Central memory CD8-positive, alpha-beta T cell (primary cell): Measurements from ENCODE around the gene UBXN4.

Experiments used
- ATAC-seq: fragments of 150-1000 bp; cut with Tn5 transposase; replicated peaks from 2 replicates; pipeline ENCODE4 v1.10.0; 2022; ENCODE audit warnings: mild to moderate bottlenecking, moderate FRiP score, moderate number of reproducible peaks; ENCODE audit not compliant: poor library complexity, severe bottlenecking; ENCODE audit errors: extremely low read depth
- DNase-seq, 2 donors: peaks; one replicate each; pipeline ENCODE4 v3.0.0; 2021; ENCODE audit warnings: low spot score in 2 of 2
- H3K27ac Mint-ChIP-seq: one replicate; pipeline ENCODE4 v1.8.0; 2022; ENCODE audit warnings: low read depth, mild to moderate bottlenecking, moderate library complexity, mixed read lengths
- H3K27me3 Mint-ChIP-seq: one replicate; pipeline ENCODE4 v1.8.0; 2022; ENCODE audit warnings: mixed read lengths
- H3K36me3 Mint-ChIP-seq: one replicate; pipeline ENCODE4 v1.8.0; 2022; ENCODE audit warnings: mild to moderate bottlenecking, moderate library complexity, mixed read lengths; ENCODE audit not compliant: insufficient read depth
- H3K4me1 Mint-ChIP-seq: one replicate; pipeline ENCODE4 v1.8.0; 2022; ENCODE audit warnings: mixed read lengths
- H3K4me3 Mint-ChIP-seq: one replicate; pipeline ENCODE4 v1.8.0; 2022; ENCODE audit warnings: mild to moderate bottlenecking, moderate library complexity, mixed read lengths
- H3K9me3 Mint-ChIP-seq: one replicate; pipeline ENCODE4 v1.8.0; 2022; ENCODE audit warnings: mixed read lengths

The UBXN4 gene

DNA sequence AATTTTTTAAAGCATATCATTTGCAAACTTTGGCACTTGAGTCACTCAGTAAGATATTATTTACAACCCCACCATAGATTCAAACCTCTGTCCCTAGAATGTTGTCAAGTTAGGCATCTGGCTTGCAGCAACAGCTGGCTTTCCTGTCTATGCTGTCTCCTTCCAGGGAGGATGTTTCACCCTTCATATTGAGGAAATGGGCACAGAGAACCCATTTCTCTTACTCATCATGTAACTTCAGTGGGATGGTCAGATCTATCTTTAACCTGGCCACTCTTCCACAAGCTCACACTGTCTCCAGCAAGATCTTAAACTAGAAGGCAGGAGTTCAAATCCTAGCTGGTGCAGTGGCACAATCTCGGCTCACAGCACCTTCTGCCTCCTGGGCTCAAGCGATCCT lies 79.5 kb downstream of the UBXN4 start:
- H3K27ac Mint-ChIP-seq: no peak overlapping the region
- DNase-seq: no peak
- H3K9me3 Mint-ChIP-seq: peaks cover 7% of the 10 kb centered on the region
- peaks cover 6% of the 10 kb centered on the region for H3K4me1 Mint-ChIP-seq
- no peaks in the 10 kb centered on the region for H3K27me3 Mint-ChIP-seq
- ATAC-seq: no peak
- no peak overlapping the region for H3K4me3 Mint-ChIP-seq
- H3K36me3 Mint-ChIP-seq: no peaks in the 10 kb centered on the region

DNA sequence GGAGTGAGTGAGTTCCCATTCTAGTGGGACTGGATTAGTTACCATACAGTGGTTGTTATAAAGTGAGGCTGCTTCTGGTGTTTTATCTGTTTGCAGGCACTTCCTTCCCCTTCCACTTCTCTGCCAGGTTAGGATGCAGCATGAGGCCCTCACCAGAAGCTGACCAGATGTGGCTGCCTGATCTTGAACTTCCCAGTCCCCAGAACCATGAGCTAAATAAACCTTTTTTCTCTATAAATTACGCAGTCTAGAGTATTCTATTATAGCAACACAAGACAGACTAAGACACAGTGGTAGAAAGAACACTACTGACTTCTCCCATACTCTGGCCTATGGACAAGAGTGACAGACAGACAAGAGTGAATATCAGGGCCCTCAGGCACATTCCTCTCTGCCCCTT lies 81.2 kb downstream of the UBXN4 start:
- Mint-ChIP-seq H3K27ac (no peak overlapping the region), H3K27me3 (no peaks in the 10 kb centered on the region), H3K36me3 (no peaks in the 10 kb centered on the region), H3K4me3 (no peak overlapping the region), H3K9me3 (peaks cover 7% of the 10 kb centered on the region), H3K4me1 (peaks cover 6% of the 10 kb centered on the region)
- ATAC-seq (no peak), DNase-seq (no peak)

GRCh38 chr2:135825131-135825530 lies 83.5 kb downstream of the UBXN4 start:
- H3K27me3 Mint-ChIP-seq: no peaks in the 10 kb centered on the region
- ATAC-seq: no peak
- H3K4me3 Mint-ChIP-seq: no peak overlapping the region
- H3K36me3 Mint-ChIP-seq: no peaks in the 10 kb centered on the region
- peaks cover 5% of the 10 kb centered on the region for H3K4me1 Mint-ChIP-seq
- H3K27ac Mint-ChIP-seq: no peak overlapping the region
- H3K9me3 Mint-ChIP-seq: peaks cover 7% of the 10 kb centered on the region
- DNase-seq: no peak

DNA sequence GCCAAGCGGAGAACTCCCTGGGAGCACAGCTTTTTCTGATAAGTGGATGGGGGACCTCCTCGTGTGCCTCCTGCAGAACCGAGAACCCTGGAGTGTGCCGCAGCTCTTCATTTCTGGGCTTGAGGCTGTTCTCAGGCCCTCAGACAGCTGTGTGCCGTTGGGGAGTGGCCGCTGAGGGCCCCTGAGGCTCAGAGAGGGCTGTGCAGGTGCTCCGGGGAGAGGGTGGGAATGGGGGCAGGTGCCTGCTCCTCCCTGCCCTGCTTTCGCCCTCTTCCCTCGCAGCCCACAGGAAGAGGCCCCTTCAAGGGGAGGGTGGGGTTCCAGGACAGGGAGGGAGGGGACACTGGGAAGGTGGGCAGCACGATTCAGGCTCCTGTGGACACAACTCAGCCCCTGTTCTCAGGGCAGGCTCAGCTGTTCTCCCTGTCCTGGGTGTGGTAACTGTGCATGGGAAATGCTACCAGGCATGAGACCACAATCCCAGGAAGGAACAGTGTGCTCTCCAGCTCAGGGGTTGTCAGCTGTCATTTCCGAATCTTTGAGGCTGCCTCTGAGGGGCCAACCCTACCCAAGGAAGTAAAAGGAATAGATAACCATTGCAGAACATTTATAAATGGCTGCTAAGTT lies 84.0 kb downstream of the UBXN4 start:
- H3K27ac Mint-ChIP-seq: no peak overlapping the region
- H3K36me3 Mint-ChIP-seq: no peaks in the 10 kb centered on the region
- ATAC-seq (no peak), DNase-seq (no peak)
- H3K4me1 Mint-ChIP-seq: no peaks in the 10 kb centered on the region
- H3K4me3 Mint-ChIP-seq: no peak overlapping the region
- peaks cover 7% of the 10 kb centered on the region for H3K9me3 Mint-ChIP-seq
- H3K27me3 Mint-ChIP-seq: no peaks in the 10 kb centered on the region

DNA sequence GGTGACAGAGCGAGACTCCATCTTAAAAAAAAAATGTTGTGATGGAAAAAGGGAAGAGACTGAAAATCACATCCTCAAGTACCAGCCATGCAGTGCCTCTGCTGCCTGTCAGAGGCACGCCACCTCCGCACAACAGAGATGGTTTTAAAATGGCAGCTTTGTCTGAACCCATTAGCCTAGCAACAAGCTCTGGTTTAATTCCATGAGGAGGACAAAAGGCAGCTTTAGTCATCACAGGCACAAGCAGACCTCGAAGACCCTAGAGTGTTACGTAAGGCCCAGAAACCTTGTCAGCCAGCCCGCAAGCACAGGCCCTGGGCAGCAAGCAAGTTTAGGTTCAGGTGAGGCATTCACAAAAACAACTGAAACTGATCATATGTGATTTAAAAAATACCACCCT lies 84.9 kb downstream of the UBXN4 start:
- DNase-seq: no peak
- no peak overlapping the region for H3K27ac Mint-ChIP-seq
- peaks cover 7% of the 10 kb centered on the region for H3K9me3 Mint-ChIP-seq
- no peaks in the 10 kb centered on the region for H3K36me3 Mint-ChIP-seq
- H3K4me1 Mint-ChIP-seq: no peaks in the 10 kb centered on the region
- no peak overlapping the region for H3K4me3 Mint-ChIP-seq
- H3K27me3 Mint-ChIP-seq: no peaks in the 10 kb centered on the region
- ATAC-seq: no peak

DNA sequence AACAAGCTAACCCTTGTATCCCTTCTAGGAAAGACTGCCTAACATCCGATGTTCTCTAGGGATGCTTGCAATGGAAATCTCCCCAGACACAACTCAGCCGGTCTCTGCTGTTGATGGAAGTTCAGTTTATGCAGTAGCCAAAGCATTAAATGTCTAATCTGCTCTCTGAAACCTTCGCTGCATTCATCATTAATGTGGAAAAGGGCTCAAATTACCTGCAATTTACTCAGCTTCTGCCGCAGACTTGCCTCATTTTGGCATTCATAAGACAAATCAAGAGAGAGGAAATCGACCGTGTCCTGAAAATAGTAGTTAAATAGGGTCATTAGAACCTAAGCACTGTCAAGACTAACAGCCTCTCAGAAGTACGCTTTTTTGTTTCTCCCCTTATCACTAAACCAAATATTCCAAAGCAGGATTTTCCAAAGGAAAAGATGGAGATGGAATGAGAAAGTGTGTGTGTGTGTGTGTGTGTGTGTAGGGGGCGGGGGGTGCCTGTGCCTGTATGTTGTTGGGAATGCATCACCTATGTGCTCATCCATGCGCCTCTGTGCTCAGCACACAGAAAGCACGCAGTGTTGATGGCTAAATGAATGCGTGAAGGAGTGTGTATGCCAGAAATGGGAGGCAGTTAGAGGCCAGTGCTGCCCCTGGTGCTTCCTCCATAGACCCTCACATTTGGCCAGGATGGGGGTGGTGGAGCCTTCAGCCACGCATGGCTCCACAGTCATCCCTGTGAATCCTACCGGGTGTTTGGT lies 87.9 kb downstream of the UBXN4 start:
- no peak for ATAC-seq
- Mint-ChIP-seq H3K4me1 (no peaks in the 10 kb centered on the region), H3K27me3 (no peaks in the 10 kb centered on the region), H3K27ac (no peak overlapping the region), H3K36me3 (peaks cover 2% of the 10 kb centered on the region), H3K4me3 (no peak overlapping the region), H3K9me3 (no peaks in the 10 kb centered on the region)
- no peak for DNase-seq

DNA sequence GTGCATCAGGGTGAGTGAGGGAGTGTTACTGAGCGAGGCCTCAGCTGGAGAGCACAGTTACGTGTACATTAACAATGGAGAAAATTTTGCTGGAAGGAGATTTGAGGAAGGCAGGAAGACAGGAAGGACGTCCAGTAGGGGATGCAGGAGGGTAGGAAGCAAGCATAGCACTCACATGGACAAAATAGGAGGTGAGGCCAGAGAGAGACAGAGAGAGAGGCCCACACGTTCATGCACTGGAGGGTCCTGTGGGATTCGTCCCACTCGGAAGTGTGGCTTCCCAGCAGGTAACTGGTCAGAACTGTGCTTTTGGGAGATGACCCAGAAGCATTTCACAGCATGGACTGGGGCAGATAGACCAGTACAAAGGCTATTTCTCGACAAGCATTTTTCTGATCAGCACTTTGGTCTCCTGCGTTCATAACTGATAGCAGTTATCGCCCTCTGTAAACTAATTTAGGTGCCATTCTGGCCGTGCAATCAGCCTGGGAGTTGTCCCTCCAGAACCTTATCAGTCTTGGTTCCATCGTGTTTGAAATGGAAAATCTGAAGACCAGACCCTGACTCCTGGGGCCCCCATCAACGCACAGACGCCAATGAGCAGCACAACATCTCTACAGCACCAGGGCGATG lies 89.6 kb downstream of the UBXN4 start:
- Mint-ChIP-seq H3K27me3 (no peaks in the 10 kb centered on the region), H3K9me3 (no peaks in the 10 kb centered on the region), H3K27ac (no peak overlapping the region), H3K4me3 (no peak overlapping the region), H3K4me1 (no peaks in the 10 kb centered on the region), H3K36me3 (peaks cover 2% of the 10 kb centered on the region)
- ATAC-seq: no peak
- no peak for DNase-seq

DNA sequence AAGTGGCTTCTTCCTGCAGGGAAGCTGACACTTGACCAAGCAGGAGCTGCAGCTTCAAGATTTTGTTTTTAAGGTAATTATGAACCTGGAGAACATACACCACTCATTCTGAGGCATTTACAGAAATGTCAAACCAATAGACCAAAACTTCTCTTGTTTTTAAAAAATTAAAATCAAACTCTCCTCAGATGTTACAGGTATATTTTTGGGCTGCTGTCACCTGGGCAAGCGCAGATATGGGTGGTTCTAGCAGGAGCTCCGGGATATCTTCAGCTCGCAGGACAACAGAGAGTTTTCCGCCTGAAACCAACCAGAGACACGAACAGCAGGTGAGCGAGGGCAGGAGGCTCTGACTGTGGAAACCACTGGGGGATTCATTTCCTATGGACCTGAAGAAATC lies 91.2 kb downstream of the UBXN4 start:
- no peak for ATAC-seq
- Mint-ChIP-seq H3K27me3 (no peaks in the 10 kb centered on the region), H3K9me3 (no peaks in the 10 kb centered on the region)

More for the DNA sequence above, 91.2 kb downstream of the UBXN4 start:
- peaks cover 2% of the 10 kb centered on the region for H3K36me3 Mint-ChIP-seq
- H3K4me1 Mint-ChIP-seq: no peaks in the 10 kb centered on the region
- H3K4me3 Mint-ChIP-seq: no peak overlapping the region
- DNase-seq: no peak
- H3K27ac Mint-ChIP-seq: no peak overlapping the region
